Duodenal mucosa (tissue), 2 donors: ENCODE results near the gene FILIP1L.
"Not testable (repeated sequence)": the region's sequence is repeated elsewhere in the genome, so short reads cannot be mapped to it uniquely, and the experiment has no call there.

Experiments used
- H3K27ac ChIP-seq: one replicate; pipeline ENCODE4 v1.7.0; 2013; ENCODE audit warnings: low read depth, low read length
- H3K27me3 ChIP-seq, 2 donors: one replicate each; pipeline ENCODE4 v1.7.0; 2013; ENCODE audit warnings: low read length in 2 of 2, control low read depth in 1 of 2; ENCODE audit not compliant: insufficient read depth in 2 of 2, control insufficient read depth in 1 of 2
- H3K36me3 ChIP-seq, 2 donors: one replicate each; pipeline ENCODE4 v1.7.0; 2013; ENCODE audit warnings: low read length in 2 of 2, control low read depth in 1 of 2; ENCODE audit not compliant: insufficient read depth in 2 of 2, control insufficient read depth in 1 of 2
- H3K4me1 ChIP-seq, 2 donors: one replicate each; pipeline ENCODE4 v1.7.0; 2013; ENCODE audit warnings: low read length in 2 of 2, control low read depth in 1 of 2; ENCODE audit not compliant: insufficient read depth in 2 of 2, control insufficient read depth in 1 of 2
- H3K4me3 ChIP-seq, 2 donors: one replicate each; pipeline ENCODE4 v1.7.0; 2013; ENCODE audit warnings: low read length in 2 of 2, low read depth in 1 of 2
- H3K9ac ChIP-seq, 2 donors: one replicate each; pipeline ENCODE4 v1.7.0; 2013; ENCODE audit warnings: low read length in 2 of 2, low read depth in 1 of 2
- H3K9me3 ChIP-seq, 2 donors: one replicate each; pipeline ENCODE4 v1.7.0; 2013; ENCODE audit warnings: low read length in 2 of 2, control low read depth in 1 of 2; ENCODE audit not compliant: control insufficient read depth in 1 of 2

FILIP1L gene

GRCh38 chr3:100102757-100103156 lies 11.5 kb downstream of the FILIP1L start:
- Histone ChIP-seq H3K4me3 (no peak overlapping the region), H3K4me1 (peaks cover 13 to 37% of the 10 kb centered on the region in 2 donors), H3K9me3 (no peaks in the 10 kb centered on the region), H3K9ac (no peak overlapping the region), H3K27ac (no peak overlapping the region), H3K27me3 (no peaks in the 10 kb centered on the region), H3K36me3 (no peaks in the 10 kb centered on the region)

GRCh38 chr3:100100425-100100824 lies 13.9 kb downstream of the FILIP1L start:
- Histone ChIP-seq H3K27ac (no peak overlapping the region), H3K4me3 (no peak overlapping the region), H3K9ac (no peak overlapping the region), H3K4me1 (peaks cover 12 to 30% of the 10 kb centered on the region in 2 donors), H3K36me3 (no peaks in the 10 kb centered on the region), H3K9me3 (no peaks in the 10 kb centered on the region), H3K27me3 (no peaks in the 10 kb centered on the region)

- Histone ChIP-seq H3K27me3 (no peaks in the 10 kb centered on the region), H3K4me3 (no peak overlapping the region), H3K4me1 (peaks cover 4 to 22% of the 10 kb centered on the region in 2 donors), H3K9me3 (no peaks in the 10 kb centered on the region), H3K27ac (no peak overlapping the region), H3K36me3 (no peaks in the 10 kb centered on the region), H3K9ac (no peak overlapping the region)
These were observed 14.7 kb downstream of the FILIP1L start for GRCh38 chr3:100099621-100100020.

GRCh38 chr3:100098784-100099070 lies 15.6 kb downstream of the FILIP1L start:
- Histone ChIP-seq H3K4me1 (peaks cover 0 to 13% of the 10 kb centered on the region in 2 donors), H3K9ac (no peak overlapping the region), H3K27ac (no peak overlapping the region), H3K27me3 (no peaks in the 10 kb centered on the region), H3K9me3 (no peaks in the 10 kb centered on the region), H3K4me3 (no peak overlapping the region), H3K36me3 (no peaks in the 10 kb centered on the region)

GRCh38 chr3:100097919-100098783 lies 16.1 kb downstream of the FILIP1L start:
- no peaks in the 10 kb centered on the region for H3K36me3 ChIP-seq
- H3K27ac ChIP-seq, result no peak overlapping the region
- no peak overlapping the region for H3K9ac ChIP-seq
- H3K9me3 ChIP-seq, result no peaks in the 10 kb centered on the region
- H3K4me1 ChIP-seq, result peaks cover 0 to 12% of the 10 kb centered on the region in 2 donors
- no peak overlapping the region for H3K4me3 ChIP-seq
- H3K27me3 ChIP-seq, result no peaks in the 10 kb centered on the region

GRCh38 chr3:100096866-100097265 lies 17.4 kb downstream of the FILIP1L start:
- peaks cover 0 to 12% of the 10 kb centered on the region in 2 donors for H3K4me1 ChIP-seq
- no peaks in the 10 kb centered on the region for H3K9me3 ChIP-seq
- no peak overlapping the region for H3K27ac ChIP-seq
- H3K4me3 ChIP-seq, result no peak overlapping the region
- H3K36me3 ChIP-seq, result no peaks in the 10 kb centered on the region
- no peak overlapping the region for H3K9ac ChIP-seq
- H3K27me3 ChIP-seq, result no peaks in the 10 kb centered on the region

- not testable (repeated sequence) for H3K9ac ChIP-seq, H3K27me3 ChIP-seq, H3K36me3 ChIP-seq, H3K27ac ChIP-seq, H3K4me3 ChIP-seq, H3K9me3 ChIP-seq
- peaks cover 0 to 12% of the 10 kb centered on the region in 2 donors for H3K4me1 ChIP-seq
These were observed 18.0 kb downstream of the FILIP1L start for GRCh38 chr3:100096286-100096685.

GRCh38 chr3:100093831-100094230 lies 20.5 kb downstream of the FILIP1L start:
- Histone ChIP-seq H3K9me3 (no peaks in the 10 kb centered on the region), H3K27me3 (no peaks in the 10 kb centered on the region), H3K9ac (no peak overlapping the region), H3K4me3 (no peak overlapping the region), H3K36me3 (no peaks in the 10 kb centered on the region), H3K27ac (no peak overlapping the region), H3K4me1 (peaks cover 0 to 21% of the 10 kb centered on the region in 2 donors)

GRCh38 chr3:100090669-100091005 lies 23.7 kb downstream of the FILIP1L start:
- no peak overlapping the region for H3K27ac ChIP-seq
- H3K9me3 ChIP-seq, result no peaks in the 10 kb centered on the region
- no peak overlapping the region for H3K9ac ChIP-seq
- no peaks in the 10 kb centered on the region for H3K27me3 ChIP-seq
- no peak overlapping the region for H3K4me3 ChIP-seq
- H3K4me1 ChIP-seq, result peaks cover 0 to 14% of the 10 kb centered on the region in 2 donors
- H3K36me3 ChIP-seq, result no peaks in the 10 kb centered on the region

- Histone ChIP-seq H3K27ac (no peak overlapping the region), H3K4me1 (peaks cover 0 to 14% of the 10 kb centered on the region in 2 donors), H3K4me3 (no peak overlapping the region), H3K9ac (no peak overlapping the region), H3K36me3 (no peaks in the 10 kb centered on the region), H3K9me3 (no peaks in the 10 kb centered on the region), H3K27me3 (no peaks in the 10 kb centered on the region)
These were observed 24.3 kb downstream of the FILIP1L start for GRCh38 chr3:100089812-100090668.
